ENCODE data around the gene HCN2. TPM values are rescaled to one million over a fixed set of nuclear protein-coding genes. Genes with fewer than 3 reads are reported as not detected.

HCN2 gene
- total RNA-seq, 2 experiments from 2014 or later = 0.67 to 0.75 TPM

DNA sequence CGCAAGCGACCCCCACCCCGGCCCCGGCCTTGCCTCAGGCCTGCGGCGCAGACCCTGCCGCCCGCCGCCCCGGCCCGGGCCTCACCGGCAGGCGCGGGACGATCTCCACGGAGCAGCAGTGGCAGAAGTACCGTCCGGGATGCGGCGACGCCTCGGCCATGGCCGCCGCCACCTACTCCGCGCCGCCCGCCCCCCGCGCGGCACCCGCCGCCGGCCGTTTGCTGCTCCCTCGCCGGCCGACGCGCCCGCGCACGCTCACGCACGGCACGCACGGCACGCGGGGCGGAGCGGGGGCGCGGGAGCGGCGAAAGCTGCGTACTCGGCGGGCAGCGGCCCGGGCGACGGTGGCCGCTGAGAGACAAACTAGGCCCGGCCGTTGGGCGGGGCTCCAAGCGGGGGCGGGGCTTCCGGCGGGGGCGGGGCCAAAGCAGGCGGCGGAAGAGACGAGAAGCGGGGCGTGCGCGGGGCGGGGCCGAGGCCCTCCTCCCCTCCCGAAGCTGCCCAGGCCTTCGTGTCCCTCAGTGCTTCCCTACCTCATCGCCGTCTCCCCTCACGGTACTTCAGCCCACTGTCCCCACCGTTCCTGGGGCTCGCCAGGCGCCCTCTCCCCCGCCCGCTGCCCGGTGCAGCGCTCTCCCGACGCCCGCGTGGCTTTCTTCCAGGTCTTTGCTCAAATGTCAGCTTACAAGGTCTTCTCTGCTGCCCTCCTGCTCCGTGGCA is 73.4 kb downstream of the HCN2 start, which contains the start of gene RNF126:
Gene RNF126, minus strand, starts transcription at position 253 of the 720 bp plus-strand sequence. Its CDS starts 93 bp downstream, at position 160.
- peak; percentile 95 for DNase-seq
- CTCF ChIA-PET = interaction anchor here (0.6 to 3.7 kb wide), 6 partner anchors 17 to 414 kb away, joined by 3 to 40 read pairs (median 4); no protein-coding TSS in a partner anchor
- H3K4me3 Mint-ChIP-seq = peak within 1 kb of the TSS; percentile 94
- peak within 1 kb of the TSS; percentile 95 for H3K27ac Mint-ChIP-seq
- no peaks in the 10 kb centered on the region for H3K27me3 Mint-ChIP-seq
- peaks cover 40% of the 10 kb centered on the region for H3K4me1 Mint-ChIP-seq
- H3K9me3 Mint-ChIP-seq (ENCODE audit: low read depth) = no peaks in the 10 kb centered on the region
- peak; percentile 65 for ATAC-seq
- H3K36me3 Mint-ChIP-seq = peaks cover 5% of the 10 kb centered on the region

DNA sequence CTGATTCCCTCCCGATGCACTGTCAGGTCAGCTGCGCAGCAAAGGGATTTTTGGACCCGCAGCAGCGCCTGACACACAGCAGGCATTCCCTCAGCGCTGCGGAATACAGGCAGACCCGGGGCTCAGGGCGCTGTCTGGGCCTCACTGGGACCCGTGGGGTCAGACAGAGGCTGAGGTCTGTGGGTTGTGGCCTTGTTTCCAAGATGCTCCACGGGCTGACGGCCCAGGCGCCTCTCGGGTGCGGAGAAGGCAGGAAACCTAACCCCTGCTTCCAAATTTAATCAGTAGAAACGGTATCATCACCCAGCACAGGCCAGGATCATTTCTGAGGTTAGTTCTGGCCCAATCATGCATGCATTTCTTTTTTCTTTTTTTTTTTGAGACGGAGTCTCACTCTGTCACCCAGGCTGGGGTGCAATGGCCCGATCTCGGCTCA is 74.0 kb downstream of the HCN2 start:
- CTCF ChIA-PET = interaction anchor here (0.6 to 3.7 kb wide), 6 partner anchors 16 to 413 kb away, joined by 3 to 40 read pairs (median 4); no protein-coding TSS in a partner anchor
- H3K4me1 Mint-ChIP-seq = peaks cover 36% of the 10 kb centered on the region
- H3K27me3 Mint-ChIP-seq = peaks cover 5% of the 10 kb centered on the region
- H3K9me3 Mint-ChIP-seq (ENCODE audit: low read depth) = no peaks in the 10 kb centered on the region
- ATAC-seq (no peak), DNase-seq (no peak)
- peaks cover 5% of the 10 kb centered on the region for H3K36me3 Mint-ChIP-seq
- peak overlapping the region; percentile 75 for H3K4me3 Mint-ChIP-seq
- peak overlapping the region; percentile 84 for H3K27ac Mint-ChIP-seq

DNA sequence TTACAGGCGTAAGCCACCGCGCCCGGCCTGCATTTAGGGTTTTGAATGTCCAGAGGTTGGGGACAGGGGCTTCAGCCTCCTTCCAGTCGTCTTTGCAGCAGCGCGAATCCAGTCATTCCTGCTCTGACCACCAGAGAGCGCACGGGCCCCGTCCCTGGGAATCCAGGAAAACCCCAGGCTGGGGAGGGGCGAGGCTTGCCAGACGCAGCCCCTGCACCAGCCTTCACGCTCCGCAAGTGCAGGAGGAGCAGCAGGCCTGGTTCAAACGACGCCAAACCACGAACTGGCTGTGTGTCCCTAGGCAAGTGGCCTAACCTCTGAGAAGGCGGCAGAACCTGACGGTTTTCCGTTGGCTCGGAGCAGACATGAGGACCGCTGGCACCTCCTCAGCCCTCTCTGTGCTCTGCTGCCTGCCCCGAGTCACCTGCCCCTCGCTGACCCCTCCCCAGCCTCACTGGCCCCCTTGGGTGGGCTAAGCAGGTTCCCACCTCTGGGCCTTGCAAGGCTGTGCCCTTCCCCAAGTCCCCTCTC is 75.3 kb downstream of the HCN2 start:
- Mint-ChIP-seq H3K36me3 (peaks cover 3% of the 10 kb centered on the region), H3K4me3 (peak overlapping the region; percentile 22), H3K27me3 (peaks cover 12% of the 10 kb centered on the region), H3K27ac (peak overlapping the region; percentile 84), H3K4me1 (peaks cover 26% of the 10 kb centered on the region), H3K9me3 (ENCODE audit: low read depth) (peaks cover 2% of the 10 kb centered on the region)
- DNase-seq = peak; percentile 81
- CTCF ChIA-PET = interaction anchor here (0.6 to 3.7 kb wide), 7 partner anchors 14 to 132 kb away, joined by 3 to 40 read pairs (median 3); no protein-coding TSS in a partner anchor
- ATAC-seq = no peak

Other genes with a start within 250 kb of the HCN2 start
- 10 to 100 TPM; 21.6 to 23.8 TPM for gene MIER2, start 245.1 kb upstream of the HCN2 start, total RNA-seq
- gene C2CD4C, start 180.7 kb upstream of the HCN2 start, total RNA-seq = not detected
- not detected for gene SHC2, start 128.8 kb upstream of the HCN2 start, total RNA-seq
- under 1 TPM; 0.16 to 0.44 TPM for gene MADCAM1, start 93.4 kb upstream of the HCN2 start, total RNA-seq
- gene TPGS1, start 82.4 kb upstream of the HCN2 start, total RNA-seq = 10 to 100 TPM; 19.4 to 21.6 TPM
- 10 to 100 TPM; 58.3 to 58.9 TPM for gene CDC34, start 58.1 kb upstream of the HCN2 start, total RNA-seq
- gene GZMM, start 45.8 kb upstream of the HCN2 start, total RNA-seq = 10 to 100 TPM; 46.9 to 76.3 TPM
- 100 to 1,000 TPM; 206 to 225 TPM for gene BSG, start 17.3 kb upstream of the HCN2 start, total RNA-seq
- 10 to 100 TPM; 65.0 to 68.1 TPM for gene POLRMT, start 43.7 kb downstream of the HCN2 start, total RNA-seq
- gene FGF22, start 50.0 kb downstream of the HCN2 start, total RNA-seq = not detected
- 10 to 100 TPM; 76.9 to 83.0 TPM for gene RNF126, start 73.3 kb downstream of the HCN2 start, total RNA-seq
- gene FSTL3, start 86.5 kb downstream of the HCN2 start, total RNA-seq = 1 to 10 TPM; 2.2 to 3.1 TPM
- under 1 TPM in 1 of 2 experiments, not detected in 1; 0.59 TPM for gene PRSS57, start 105.6 kb downstream of the HCN2 start, total RNA-seq
- gene PALM, start 119.1 kb downstream of the HCN2 start, total RNA-seq = not detected
- not detected for gene MISP, start 161.2 kb downstream of the HCN2 start, total RNA-seq
- 100 to 1,000 TPM; 481 to 631 TPM for gene PTBP1, start 207.6 kb downstream of the HCN2 start, total RNA-seq
- not detected for gene PLPPR3, start 232.1 kb downstream of the HCN2 start, total RNA-seq
- gene AZU1, start 238.0 kb downstream of the HCN2 start, total RNA-seq = not detected

Measured in activated CD8-positive, alpha-beta memory T cell treated with anti-CD3 and anti-CD28 coated beads, Interleukin-2, amount 10 ng/mL, durations not matched to agents 7 days and 5 days (primary cell).